ENCODE measurements around the gene MSRB3. TPM values are rescaled to one million over a fixed set of nuclear protein-coding genes. Genes with fewer than 3 reads are reported as not detected.

Gene MSRB3
- total and polyA plus RNA-seq, 2 of the 4 experiments (the other 2 are of a cell fraction), result 31.7 to 35.7 TPM

- Histone ChIP-seq H3K14ac (replicated peaks; ENCODE audit: low read depth, low read length) (no peak overlapping the region), H2BK120ac (ENCODE audit: low read depth, low read length) (no peak overlapping the region), H3K9me3 (ENCODE audit: control insufficient read depth, insufficient read depth, low read length) (no peaks in the 10 kb centered on the region), H3K27ac (ENCODE audit: insufficient read depth, low read length) (no peak overlapping the region), H2AK9ac (replicated peaks; ENCODE audit: low read depth, low read length, poor library complexity) (no peak overlapping the region), H4K91ac (ENCODE audit: insufficient read depth, low read depth, low read length) (no peak overlapping the region), H3K79me1 (ENCODE audit: low read depth in 1 of 2, low read length in 2 of 2) (no peaks in the 10 kb centered on the region), H4K20me1 (ENCODE audit: insufficient read depth, low read length) (no peaks in the 10 kb centered on the region), H4K5ac (ENCODE audit: low read depth, low read length) (no peak overlapping the region), H3K23ac (ENCODE audit: low read depth, low read length) (no peak overlapping the region), H3K18ac (ENCODE audit: low read depth, low read length) (no peak overlapping the region), H3K4ac (ENCODE audit: low read depth, low read length) (no peak overlapping the region), H3K4me3 (ENCODE audit: insufficient read depth, low read depth, low read length) (no peak overlapping the region), H3K9me1 (ENCODE audit: insufficient read depth, low read length) (peaks cover 10% of the 10 kb centered on the region), H2AFZ (replicated peaks; ENCODE audit: low read length, poor library complexity) (no peak overlapping the region), H3K56ac (ENCODE audit: extremely low read depth, insufficient read depth, low read length) (no peak overlapping the region), H2BK20ac (ENCODE audit: low read depth, low read length) (no peak overlapping the region), H2BK5ac (ENCODE audit: low read depth, low read length, poor library complexity, severe bottlenecking) (no peak overlapping the region), H3K4me2 (ENCODE audit: low read depth, low read length) (no peak overlapping the region), H2BK15ac (ENCODE audit: low read depth, low read length) (no peak overlapping the region), H3K27me3 (ENCODE audit: control insufficient read depth, insufficient read depth, low read length) (no peaks in the 10 kb centered on the region), H4K8ac (ENCODE audit: low read depth in 2 of 2, low read length in 2 of 2) (no peak overlapping the region), H3K36me3 (ENCODE audit: control insufficient read depth, insufficient read depth, low read length) (no peaks in the 10 kb centered on the region), H2AK5ac (ENCODE audit: low read depth, low read length) (no peak overlapping the region), H3K4me1 (ENCODE audit: control insufficient read depth, insufficient read depth, low read length) (peaks cover 10% of the 10 kb centered on the region), H3K9ac (ENCODE audit: low read depth, low read length) (no peak overlapping the region)
- no CpG with 5 or more reads among the region's 1 CpG for WGBS, 2 experiments (ENCODE audit: extremely low coverage in 2 of 2, insufficient read length in 1 of 2)
- no peak for TF ChIP-seq MAFK (IDR thresholded peaks at IDR 0.05; ENCODE audit: low read depth, low read length)
- no peak for TF ChIP-seq ELK1 (IDR thresholded peaks at IDR 0.05; ENCODE audit: borderline replicate concordance, low read depth, low read length)
- no peak for TF ChIP-seq USF2 (IDR thresholded peaks at IDR 0.05; ENCODE audit: low read depth, low read length)
- no peak for TF ChIP-seq BHLHE40 (IDR thresholded peaks at IDR 0.05; ENCODE audit: low read depth, low read length)
- no peak for TF ChIP-seq RCOR1 (IDR thresholded peaks at IDR 0.05; ENCODE audit: insufficient replicate concordance, low read length)
- TF ChIP-seq FOS (IDR thresholded peaks at IDR 0.05; ENCODE audit: low read depth, low read length), result no peak
- TF ChIP-seq SMC3 (IDR thresholded peaks at IDR 0.05; ENCODE audit: low read depth, low read length), result no peak
- TF ChIP-seq MAZ (IDR thresholded peaks at IDR 0.05; ENCODE audit: borderline replicate concordance, low read depth, low read length), result no peak
- TF ChIP-seq CTCF (conservative IDR thresholded peaks at IDR 0.05; ENCODE audit: low read depth, low read length), result no peak
- TF ChIP-seq CHD1 (IDR thresholded peaks at IDR 0.05; ENCODE audit: low read depth, low read length), result no peak
- no peak for TF ChIP-seq POLR2A (IDR thresholded peaks at IDR 0.05; ENCODE audit: low read depth, low read length)
- no peak for TF ChIP-seq NFE2L2 (IDR thresholded peaks at IDR 0.05; ENCODE audit: low read depth, low read length)
- no peak for TF ChIP-seq MXI1 (IDR thresholded peaks at IDR 0.05; ENCODE audit: borderline replicate concordance, low read depth, low read length)
- no peak for TF ChIP-seq RFX5 (IDR thresholded peaks at IDR 0.05; ENCODE audit: low read depth, low read length)
- no peak for TF ChIP-seq RAD21 (IDR thresholded peaks at IDR 0.05; ENCODE audit: low read length)
- ChIA-PET CTCF (no interaction called here), POLR2A (ENCODE audit: unreplicated experiment) (no interaction called here)
- BruUV-seq (replicated peaks), result no TSS peak
- in situ Hi-C loops (cut with MboI; ENCODE audit: low sequenced_read_pairs) (no loop called here), dilution Hi-C loops (cut with HindIII; ENCODE audit: low sequenced_read_pairs, unreplicated experiment) (no loop called here), intact Hi-C loops (cut with micrococcal nuclease) (no loop called here)
- ATAC-seq (ENCODE audit: low read depth) (no peak), DNase-seq (no peak)
Observed at GRCh38 chr12:65504417-65504816, 225.9 kb downstream of the MSRB3 start.

Measured in IMR-90 (cell line).